Panc1 (cell line): ENCODE data around the gene TOP1.

ENCODE experiments used
- CTCF ChIP-seq: fragments of 450-650 bp; IDR thresholded peaks from 2 replicates; pipeline ENCODE4 v1.5.1; 2017; ENCODE audit warnings: mild to moderate bottlenecking
- POLR2AphosphoS5 ChIP-seq: IDR thresholded peaks from 2 replicates; pipeline ENCODE4 v1.6.1; 2012; ENCODE audit warnings: mild to moderate bottlenecking, low read depth, low read length, moderate library complexity
- SIN3A ChIP-seq: IDR thresholded peaks from 2 replicates; pipeline ENCODE4 v1.6.1; 2012; ENCODE audit warnings: low read depth, mild to moderate bottlenecking, low read length, moderate library complexity, borderline replicate concordance; ENCODE audit not compliant: insufficient read depth
- TCF7L2 ChIP-seq: IDR thresholded peaks from 2 replicates; pipeline ENCODE4 v1.6.1; 2011; ENCODE audit warnings: mild to moderate bottlenecking, low read depth, low read length, inconsistent platforms

- no peak for TF ChIP-seq CTCF
- no peak for TF ChIP-seq SIN3A
- TF ChIP-seq TCF7L2: no peak
- TF ChIP-seq POLR2AphosphoS5: no peak
Measured at GRCh38 chr20:41162396-41162795, 133.8 kb downstream of the TOP1 start.
